Measurements from ENCODE around the gene DNAJC28. TPM values are rescaled to one million over a fixed set of nuclear protein-coding genes. Genes with fewer than 3 reads are reported as not detected.
"Not testable (repeated sequence)": the region's sequence is repeated elsewhere in the genome, so short reads cannot be mapped to it uniquely, and the experiment has no call there.

DNAJC28 gene
- total RNA-seq, 4 donors from 2014 or later, result 0.66 to 3.6 (median 1.7) TPM

GRCh38 chr21:33478182-33478581 lies 13.3 kb downstream of the DNAJC28 start:
- WGBS, 2 donors, result 60 to 65% methylated on average over 9 of the region's 9 CpGs
- Histone ChIP-seq H3K36me3 (peaks cover 0 to 5% (median 0%) of the 10 kb centered on the region in 3 donors), H3K4me3 (peak overlapping the region; percentile 75 to 89 (median 78)), H3K27me3 (no peaks in the 10 kb centered on the region), H3K27ac (peak overlapping the region in 2 of 4 donors; percentile 91 to 96), H3K9me3 (no peaks in the 10 kb centered on the region), H3K4me1 (peaks cover 0 to 31% (median 11%) of the 10 kb centered on the region in 4 donors)
- DNase-seq (ENCODE audit: low spot score in 2 of 2), result no peak
- TF ChIP-seq POLR2A (IDR thresholded peaks at IDR 0.05) (no peak), CTCF (IDR thresholded peaks at IDR 0.05) (no peak), EP300 (IDR thresholded peaks at IDR 0.05) (no peak)

GRCh38 chr21:33477066-33477465 lies 14.4 kb downstream of the DNAJC28 start:
- 89% methylated on average over 7 of the region's 7 CpGs for WGBS, 2 donors
- peaks cover 0 to 5% (median 0%) of the 10 kb centered on the region in 3 donors for H3K36me3 ChIP-seq
- H3K4me3 ChIP-seq, result no peak overlapping the region
- no peak for DNase-seq (ENCODE audit: low spot score in 2 of 2)
- TF ChIP-seq CTCF (IDR thresholded peaks at IDR 0.05) (no peak), POLR2A (IDR thresholded peaks at IDR 0.05) (no peak), EP300 (IDR thresholded peaks at IDR 0.05) (no peak)
- no peak overlapping the region for H3K27ac ChIP-seq
- H3K27me3 ChIP-seq, result no peaks in the 10 kb centered on the region
- no peaks in the 10 kb centered on the region for H3K9me3 ChIP-seq
- peaks cover 0 to 31% (median 11%) of the 10 kb centered on the region in 4 donors for H3K4me1 ChIP-seq

GRCh38 chr21:33473344-33473743 lies 18.2 kb downstream of the DNAJC28 start:
- no peak for DNase-seq (ENCODE audit: low spot score in 2 of 2)
- peaks cover 0 to 5% (median 0%) of the 10 kb centered on the region in 3 donors for H3K36me3 ChIP-seq
- 99% methylated on average over 3 of the region's 3 CpGs for WGBS, 2 donors
- peaks cover 0 to 26% (median 5%) of the 10 kb centered on the region in 4 donors for H3K4me1 ChIP-seq
- H3K27ac ChIP-seq, result no peak overlapping the region
- no peak overlapping the region for H3K4me3 ChIP-seq
- TF ChIP-seq CTCF (IDR thresholded peaks at IDR 0.05), result no peak
- TF ChIP-seq POLR2A (IDR thresholded peaks at IDR 0.05), result no peak
- TF ChIP-seq EP300 (IDR thresholded peaks at IDR 0.05), result no peak
- H3K9me3 ChIP-seq, result no peaks in the 10 kb centered on the region
- no peaks in the 10 kb centered on the region for H3K27me3 ChIP-seq

GRCh38 chr21:33470701-33471100 lies 20.8 kb downstream of the DNAJC28 start:
- Histone ChIP-seq H3K27ac (no peak overlapping the region), H3K27me3 (no peaks in the 10 kb centered on the region), H3K36me3 (peaks cover 0 to 11% (median 0%) of the 10 kb centered on the region in 3 donors), H3K9me3 (no peaks in the 10 kb centered on the region), H3K4me3 (no peak overlapping the region), H3K4me1 (peaks cover 0 to 6% (median 0%) of the 10 kb centered on the region in 4 donors)
- DNase-seq (ENCODE audit: low spot score in 2 of 2), result no peak
- WGBS, 2 donors, result 86 to 98% methylated on average over 2 of the region's 2 CpGs
- TF ChIP-seq POLR2A (IDR thresholded peaks at IDR 0.05) (no peak), EP300 (IDR thresholded peaks at IDR 0.05) (no peak), CTCF (IDR thresholded peaks at IDR 0.05) (no peak)

- WGBS, 2 donors, result 92 to 99% methylated on average over 4 of the region's 4 CpGs
- not testable (repeated sequence) for H3K27me3 ChIP-seq; H3K27ac ChIP-seq; DNase-seq (ENCODE audit: low spot score in 2 of 2); H3K9me3 ChIP-seq; H3K4me1 ChIP-seq; H3K4me3 ChIP-seq
- peaks cover 0 to 13% (median 0%) of the 10 kb centered on the region in 3 donors for H3K36me3 ChIP-seq
Measured at GRCh38 chr21:33469183-33469582, 22.3 kb downstream of the DNAJC28 start.
